ENCODE measurements around the gene TLK2.
"Not testable (repeated sequence)": the region's sequence is repeated elsewhere in the genome, so short reads cannot be mapped to it uniquely, and the experiment has no call there.

The TLK2 gene

DNA sequence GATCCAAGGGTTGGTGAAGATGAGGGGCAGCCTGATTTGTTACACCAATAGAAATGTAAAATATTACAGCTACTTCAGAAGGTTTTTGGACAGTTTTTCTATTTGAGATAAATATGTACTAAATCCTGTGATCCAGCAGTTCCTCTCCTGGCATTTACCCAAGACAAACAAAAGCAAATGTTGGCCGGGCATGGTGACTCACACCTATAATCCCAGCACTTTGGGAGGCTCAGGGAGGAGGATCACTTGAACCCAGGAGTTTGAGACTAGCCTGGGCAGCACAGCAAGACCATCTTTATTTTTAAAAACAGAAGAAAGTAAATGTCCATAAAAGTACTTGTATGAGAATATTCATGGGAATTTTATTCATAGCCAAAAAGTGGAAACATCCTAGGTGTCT, 84.0 kb downstream of the TLK2 start:
- no peak for DNase-seq

DNA sequence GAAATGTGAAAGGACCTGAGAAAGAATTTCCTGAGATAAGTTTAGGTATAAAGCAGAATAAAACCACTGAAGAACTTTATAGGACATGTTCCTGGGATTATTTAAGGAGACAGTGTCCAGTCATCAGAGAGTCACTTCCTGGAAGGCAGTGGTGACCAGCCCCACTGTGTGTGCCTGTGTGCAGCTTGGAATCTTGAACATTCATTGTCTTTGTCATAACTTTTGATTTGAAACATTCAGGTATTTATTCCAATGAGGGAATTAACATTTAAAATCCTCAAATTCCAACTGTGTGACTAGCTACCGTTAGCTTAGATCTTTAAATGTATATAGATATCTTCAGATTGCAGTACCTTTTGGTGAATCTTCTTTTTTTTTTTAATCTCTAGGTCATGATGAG, 87.2 kb downstream of the TLK2 start:
- DNase-seq, result no peak

DNA sequence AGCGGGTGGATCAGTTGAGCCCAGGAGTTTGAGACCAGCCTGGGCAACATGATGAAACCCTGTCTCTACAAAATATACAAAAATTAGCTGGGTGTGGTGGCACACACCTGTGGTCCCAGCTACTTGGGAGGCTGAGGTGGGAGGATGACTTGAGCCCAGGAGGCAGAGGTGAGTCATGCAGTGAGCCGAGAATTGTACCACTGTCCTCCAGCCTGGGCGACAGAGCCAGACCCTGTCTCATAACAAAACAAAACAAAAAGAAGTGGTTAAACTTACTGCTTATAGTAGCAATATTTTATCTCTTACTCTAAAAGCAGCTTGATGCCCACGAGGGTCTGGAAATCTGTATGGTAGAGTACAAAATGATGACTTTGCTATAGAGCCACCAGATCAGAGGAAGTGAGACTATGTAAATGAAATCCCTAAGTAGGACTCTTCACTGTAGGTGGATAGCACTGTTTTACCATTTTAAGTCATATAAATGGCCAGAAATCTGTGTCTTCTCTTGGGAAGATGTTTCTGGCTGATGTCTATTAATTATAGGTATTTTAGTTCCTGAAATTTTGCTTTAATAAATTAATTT, 88.5 kb downstream of the TLK2 start:
- DNase-seq, result peak in 1 of 5 experiments; percentile 48

DNA sequence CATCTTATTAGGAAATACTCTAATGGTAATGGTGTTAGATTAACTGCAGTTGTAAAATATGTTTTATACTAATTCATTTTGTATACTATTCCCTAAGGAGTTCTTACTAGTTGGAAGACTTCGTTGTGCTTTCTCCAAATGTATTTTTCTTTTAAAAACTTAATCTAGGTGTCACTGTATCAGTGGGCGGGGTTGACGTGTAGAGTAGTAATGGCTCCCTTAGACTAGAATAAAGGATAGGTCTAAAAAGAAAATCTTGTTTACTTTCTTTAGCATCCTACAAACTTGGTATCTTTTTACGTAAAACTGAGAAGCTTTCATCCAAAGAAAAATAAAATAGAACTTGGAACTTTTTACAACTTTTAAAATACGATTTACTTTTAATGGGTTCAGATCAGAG, 93.9 kb downstream of the TLK2 start:
- DNase-seq, result no peak

- DNase-seq, result no peak
These were observed 94.3 kb downstream of the TLK2 start for GRCh38 chr17:62572888-62573401.

DNA sequence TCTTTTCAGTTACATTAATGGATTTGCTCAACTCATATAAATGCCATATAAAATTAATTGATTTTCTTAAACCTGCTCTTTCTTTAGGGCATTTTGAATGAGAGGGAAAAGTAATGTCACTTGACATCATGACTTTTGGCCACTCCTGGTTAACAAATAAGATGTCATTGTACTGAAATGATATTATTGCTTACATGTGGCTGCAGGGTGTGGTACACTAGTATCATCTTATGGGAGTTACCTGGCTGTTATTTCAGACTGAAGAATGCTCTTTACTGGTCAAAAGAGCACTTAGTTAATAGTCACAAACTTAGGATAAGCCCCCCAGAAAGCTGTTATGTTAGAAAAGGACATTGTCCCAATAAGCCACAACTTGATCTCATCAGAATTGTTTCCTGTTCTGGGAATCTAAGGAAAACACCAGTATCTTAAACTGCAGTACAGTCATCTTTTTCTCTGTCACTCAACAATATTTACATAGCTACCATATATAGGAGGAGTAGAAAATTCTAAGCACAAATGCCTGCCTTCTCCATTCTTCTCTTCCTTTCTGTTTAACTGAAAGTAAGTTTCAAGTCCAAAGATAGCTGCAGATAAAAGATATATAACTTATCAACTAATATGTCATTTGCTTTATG, 95.0 kb downstream of the TLK2 start:
- DNase-seq, result no peak

GRCh38 chr17:62576382-62576781, 97.8 kb downstream of the TLK2 start:
- no peak for DNase-seq

DNA sequence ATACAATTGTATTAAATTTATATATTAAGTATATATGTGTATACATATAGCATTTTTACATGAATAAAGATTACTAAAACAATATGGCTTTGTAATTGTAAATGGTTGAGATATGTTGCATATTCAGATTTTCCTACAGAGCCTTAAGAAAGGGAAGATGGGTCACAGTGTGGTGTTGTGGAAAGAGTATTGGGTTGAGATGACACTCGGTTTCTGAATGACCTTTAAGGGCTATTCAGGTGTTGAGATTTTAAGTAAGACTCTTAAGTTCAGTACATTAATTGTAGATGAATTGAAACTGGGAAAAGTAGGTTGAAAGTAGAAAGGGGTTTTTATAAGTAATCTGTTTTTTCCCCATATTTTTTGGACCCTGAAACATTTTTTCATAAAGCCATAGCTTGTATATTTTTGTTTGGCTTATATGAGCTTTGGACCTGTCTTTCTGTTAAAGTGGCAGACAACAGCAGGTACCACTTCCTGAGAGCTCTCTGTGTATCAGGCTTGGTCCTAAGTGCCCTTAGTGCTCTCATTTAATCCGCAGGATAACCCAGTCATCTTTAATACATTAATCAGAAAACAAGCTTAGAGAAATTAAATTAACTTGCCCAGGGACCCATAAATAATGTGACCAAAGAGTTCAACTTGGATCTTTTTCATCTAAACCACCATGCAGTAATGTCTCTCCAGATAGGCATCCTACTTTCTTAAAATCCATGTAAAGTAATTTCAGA, 100.3 kb downstream of the TLK2 start:
- no peak for DNase-seq

DNA sequence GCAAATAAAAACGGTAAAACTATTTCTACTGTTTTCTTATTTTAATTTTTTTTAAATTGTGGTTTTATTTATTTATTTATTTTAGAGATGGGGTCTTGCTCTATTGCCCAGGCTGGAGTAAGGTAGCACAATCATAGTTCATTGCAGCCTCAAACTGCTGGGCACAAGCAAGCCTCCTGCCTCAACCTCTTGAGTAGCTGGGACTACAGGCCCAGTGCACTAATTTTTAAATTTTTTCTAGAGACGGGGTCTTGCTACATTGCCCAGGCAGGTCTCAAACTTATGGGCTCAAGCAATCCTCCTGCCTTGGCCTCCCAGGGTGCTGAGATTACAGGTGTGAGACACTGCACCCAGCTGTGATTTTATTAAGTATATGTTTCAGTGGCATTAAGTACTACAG, 102.3 kb downstream of the TLK2 start:
- DNase-seq, result no peak

- no peak for DNase-seq
These were observed 103.1 kb downstream of the TLK2 start for GRCh38 chr17:62581764-62582163.

GRCh38 chr17:62587554-62587953, 108.9 kb downstream of the TLK2 start:
- no peak for DNase-seq

- DNase-seq, result no peak
These were observed 109.5 kb downstream of the TLK2 start for GRCh38 chr17:62588109-62588508.

DNA sequence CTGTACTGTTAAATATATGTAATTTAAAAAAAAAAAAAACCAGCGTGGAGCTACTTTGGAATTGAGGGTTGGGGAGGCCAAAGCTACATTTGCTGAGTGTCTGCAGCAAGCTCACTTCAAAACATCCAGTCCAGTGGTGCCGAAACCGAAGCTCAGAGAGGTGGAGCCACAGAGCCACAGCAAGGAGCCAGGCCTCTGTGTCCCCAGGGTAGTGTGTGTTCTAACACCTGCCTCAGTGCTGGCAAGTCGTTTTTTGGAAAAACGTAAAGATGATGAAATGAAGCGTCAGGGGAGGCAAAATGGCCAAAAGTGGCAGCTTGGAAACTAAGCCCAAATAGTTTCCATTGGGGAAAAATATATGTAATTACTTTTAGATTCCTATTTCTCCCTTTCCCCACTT, 112.7 kb downstream of the TLK2 start:
- DNase-seq, result no peak

GRCh38 chr17:62591822-62592221, 113.2 kb downstream of the TLK2 start:
- DNase-seq, result not testable (repeated sequence)

DNA sequence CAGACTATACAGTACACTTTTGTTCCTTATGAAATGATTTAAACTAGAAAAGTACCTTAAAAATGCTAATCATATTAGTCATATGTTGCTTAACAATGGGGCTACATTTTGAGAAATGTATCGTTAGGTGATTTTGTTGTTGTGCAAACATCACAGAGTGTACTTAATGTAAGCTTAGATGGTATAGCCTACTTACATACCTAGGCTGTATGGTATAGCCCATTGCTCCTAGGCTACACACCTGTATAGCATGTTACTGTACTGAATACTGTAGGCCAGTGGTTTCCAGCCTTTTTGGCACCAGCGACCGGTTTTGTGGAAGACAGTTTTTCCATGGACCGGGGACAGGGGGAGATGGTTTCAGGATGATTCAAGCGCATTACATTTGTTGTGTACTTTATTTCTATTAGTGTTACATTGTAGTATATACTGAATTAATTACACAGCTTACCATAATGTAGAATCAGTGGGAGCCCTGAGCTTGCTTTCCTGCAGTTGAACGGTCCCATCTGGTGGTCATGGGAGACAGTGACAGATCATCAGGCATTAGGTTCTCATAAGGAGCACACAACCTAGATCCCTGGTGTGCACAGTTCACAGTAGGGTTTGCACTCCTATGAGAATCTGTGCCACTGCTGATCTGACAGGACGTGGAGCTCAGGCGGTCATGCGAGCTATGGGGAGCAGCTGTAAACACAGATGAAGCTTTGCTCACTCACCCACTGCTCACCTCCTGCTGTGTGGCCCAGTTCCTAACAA, 113.9 kb downstream of the TLK2 start:
- no peak for DNase-seq

DNA sequence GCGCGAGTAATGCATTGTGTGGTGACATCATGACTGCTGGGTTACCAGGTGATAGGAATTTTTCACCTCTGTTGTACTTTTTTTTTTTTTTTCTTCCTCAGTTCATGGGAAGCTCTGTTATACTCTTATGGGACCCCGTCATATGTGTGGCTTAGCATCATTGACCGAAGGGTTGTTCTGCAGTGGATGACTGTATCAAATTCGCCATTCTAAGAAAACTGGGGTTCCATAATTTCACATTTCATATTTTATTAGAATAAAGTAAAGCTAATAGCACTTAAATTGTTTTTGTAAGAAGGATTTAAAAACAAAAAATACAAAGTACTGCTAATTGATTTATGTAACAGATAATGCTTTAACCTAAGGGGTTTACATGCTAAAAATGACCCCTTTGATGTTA, 116.9 kb downstream of the TLK2 start:
- no peak for DNase-seq

DNA sequence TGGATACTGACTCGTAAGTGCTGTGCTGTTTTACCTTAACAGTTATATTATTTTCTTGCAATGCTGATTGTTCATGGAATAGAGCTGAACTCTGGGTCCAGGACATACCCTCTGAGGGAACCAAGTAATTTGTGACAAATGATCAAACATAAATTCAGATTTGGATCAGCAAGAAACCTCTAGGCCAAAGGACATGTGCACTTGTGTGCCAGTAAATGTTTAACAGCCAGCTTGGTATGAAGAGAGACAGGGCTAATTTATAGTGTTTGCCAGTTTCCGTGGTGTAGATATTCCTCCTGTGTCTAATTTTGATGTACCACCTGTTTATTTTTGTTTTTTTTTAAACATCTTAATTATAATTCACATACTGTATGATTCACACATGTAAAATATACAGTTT, 118.0 kb downstream of the TLK2 start:
- no peak for DNase-seq

DNA sequence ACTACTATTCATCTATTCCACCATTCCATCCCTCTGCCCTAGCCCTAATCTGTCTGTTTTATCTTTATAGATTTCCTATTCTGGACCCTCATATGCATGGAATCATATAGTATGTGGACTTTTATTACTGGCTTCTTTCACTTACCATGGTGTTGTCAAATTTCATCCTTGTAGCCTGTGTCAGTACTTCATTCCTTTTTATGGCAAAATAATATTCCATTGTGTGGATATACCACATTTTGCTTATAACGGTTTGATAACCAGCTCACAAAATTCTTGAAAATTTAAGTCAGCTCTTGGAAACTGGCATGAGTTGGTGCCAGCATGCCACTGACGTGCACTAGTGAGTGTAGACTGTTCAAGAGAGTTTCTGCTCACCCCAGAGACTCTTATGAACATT, 118.5 kb downstream of the TLK2 start:
- DNase-seq, result no peak

DNA sequence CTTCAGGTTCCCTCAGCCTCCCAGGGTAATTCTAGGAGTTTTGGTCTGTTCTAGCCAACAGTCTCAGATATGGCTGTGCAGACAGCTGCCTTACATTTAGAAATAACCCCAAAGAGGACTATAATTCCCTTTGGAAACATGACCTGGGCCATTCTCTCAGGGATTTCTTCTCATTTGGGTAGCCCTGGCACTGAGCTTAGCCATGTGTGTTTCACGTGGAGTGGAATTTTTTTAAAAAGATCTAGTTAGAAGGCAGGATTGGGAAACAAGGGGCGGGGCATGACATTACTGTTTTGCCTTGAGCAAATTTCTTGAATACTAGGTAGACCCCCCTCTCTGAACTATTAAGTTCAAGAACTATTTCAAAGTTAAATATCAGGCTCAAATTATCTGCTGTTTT, 119.3 kb downstream of the TLK2 start:
- no peak for DNase-seq

DNA sequence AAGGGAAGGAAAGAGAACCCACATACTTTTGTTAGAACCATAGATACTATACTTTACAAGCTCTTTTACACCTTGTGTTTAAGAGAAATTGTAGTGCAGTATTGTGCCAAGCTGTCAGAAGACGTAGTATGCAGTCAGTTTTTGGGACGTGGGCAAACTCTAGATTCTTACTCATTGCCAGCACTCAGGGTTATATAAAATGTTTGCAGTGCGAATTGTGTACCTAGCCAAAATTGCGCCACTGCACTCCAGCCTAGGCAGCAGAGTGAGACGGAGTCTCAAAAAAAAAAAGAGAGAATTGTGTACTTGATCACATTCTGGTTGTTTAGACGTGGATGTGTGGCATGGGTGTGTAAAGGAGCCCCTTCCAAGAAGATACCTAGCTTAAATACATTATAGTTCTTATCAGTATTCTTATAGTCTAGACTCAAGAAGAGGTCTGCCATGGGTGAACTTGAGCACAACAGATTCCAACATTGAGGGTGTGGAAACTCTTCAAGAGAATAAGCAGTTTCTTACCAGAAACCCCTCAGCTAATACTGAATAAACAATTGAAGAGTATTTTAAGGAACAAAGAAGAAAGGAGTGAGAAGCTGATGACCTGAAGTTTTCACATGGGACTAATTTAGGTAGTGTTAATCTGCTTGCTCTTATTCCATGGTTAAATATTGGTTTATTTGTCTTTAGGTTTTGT, 121.5 kb downstream of the TLK2 start:
- no peak for DNase-seq

DNA sequence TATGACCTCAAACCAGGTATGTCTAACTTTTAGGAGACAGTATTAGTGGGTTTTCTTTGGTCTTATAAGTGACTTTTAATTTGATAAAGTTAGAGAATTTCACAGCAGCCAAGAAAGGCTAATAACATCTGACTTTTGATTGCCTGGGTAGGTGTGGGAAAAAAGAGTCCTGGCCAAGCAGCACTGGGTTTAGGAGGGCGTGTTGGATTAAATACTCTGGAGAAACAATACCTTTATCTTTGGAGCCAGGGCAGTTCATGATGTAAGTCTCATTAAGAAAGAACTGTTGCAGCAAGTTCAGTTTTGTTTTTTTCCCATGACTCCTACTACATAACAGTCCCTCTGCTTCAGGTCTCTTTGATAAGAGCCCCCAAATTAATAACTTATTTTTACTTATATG, 122.2 kb downstream of the TLK2 start:
- DNase-seq, result no peak

- no peak for DNase-seq
These were observed 122.8 kb downstream of the TLK2 start for GRCh38 chr17:62601471-62601870.

GRCh38 chr17:62603783-62604182, 125.2 kb downstream of the TLK2 start:
- not testable (repeated sequence) for DNase-seq
